H9 (cell line): ENCODE data around the gene LRRC45. TPM values are rescaled to one million over a fixed set of nuclear protein-coding genes. Genes with fewer than 3 reads are reported as not detected.
A peak's percentile ranks its signal among the peaks of the same experiment; 100 is the strongest.

Experiments
- DNase-seq: peaks from one replicate; pipeline ENCODE4 v3.0.0-alpha.2; 2017
- H2AFZ ChIP-seq: one replicate; pipeline ENCODE4 v1.6.1; 2013; ENCODE audit warnings: mild to moderate bottlenecking, low read length, control low read depth, moderate library complexity
- H2AK5ac ChIP-seq: 2 replicates; pipeline ENCODE4 v1.6.1; 2013; ENCODE audit warnings: low read length, control low read depth, mixed read lengths; ENCODE audit not compliant: insufficient read length
- H2BK120ac ChIP-seq: one replicate; pipeline ENCODE4 v1.6.1; 2013; ENCODE audit warnings: low read depth, mild to moderate bottlenecking, low read length, control low read depth, inconsistent platforms; ENCODE audit not compliant: poor library complexity, severe bottlenecking
- H2BK12ac ChIP-seq: 2 replicates; pipeline ENCODE4 v1.6.1; 2013; ENCODE audit warnings: low read length, control low read depth, mixed read lengths, low read depth; ENCODE audit not compliant: insufficient read length
- H2BK15ac ChIP-seq: 2 replicates; pipeline ENCODE4 v1.6.1; 2013; ENCODE audit warnings: low read depth, low read length, control low read depth
- H2BK20ac ChIP-seq: one replicate; pipeline ENCODE4 v1.6.1; 2013; ENCODE audit warnings: low read depth, mild to moderate bottlenecking, low read length, control low read depth, inconsistent platforms; ENCODE audit not compliant: poor library complexity, severe bottlenecking
- H2BK5ac ChIP-seq: 2 replicates; pipeline ENCODE4 v1.6.1; 2013; ENCODE audit warnings: low read length, control low read depth, mixed read lengths; ENCODE audit not compliant: insufficient read length
- H3K14ac ChIP-seq: 2 replicates; pipeline ENCODE4 v1.6.1; 2013; ENCODE audit warnings: low read length, control low read depth; ENCODE audit not compliant: insufficient read depth
- H3K18ac ChIP-seq: 2 replicates; pipeline ENCODE4 v1.6.1; 2013; ENCODE audit warnings: low read depth, mild to moderate bottlenecking, mixed read lengths, low read length, control low read depth; ENCODE audit not compliant: insufficient read length
- H3K23ac ChIP-seq: 2 replicates; pipeline ENCODE4 v1.6.1; 2013; ENCODE audit warnings: low read length, control low read depth, mixed read lengths, low read depth; ENCODE audit not compliant: insufficient read length
- H3K23me2 ChIP-seq: 2 replicates; pipeline ENCODE4 v1.6.1; 2013; ENCODE audit warnings: low read depth, mild to moderate bottlenecking, mixed read lengths, low read length, control low read depth; ENCODE audit not compliant: insufficient read length, poor library complexity, severe bottlenecking
- H3K27ac ChIP-seq: 2 replicates; pipeline ENCODE4 v1.5.1; 2013; ENCODE audit warnings: low read length, control low read depth, mixed read lengths, low read depth; ENCODE audit not compliant: insufficient read length
- H3K27me3 ChIP-seq: 2 replicates; pipeline ENCODE4 v1.6.1; 2013; ENCODE audit warnings: low read length, control low read depth, inconsistent platforms; ENCODE audit not compliant: insufficient read depth
- H3K4ac ChIP-seq: 2 replicates; pipeline ENCODE4 v1.6.1; 2013; ENCODE audit warnings: low read depth, mild to moderate bottlenecking, control low read depth, inconsistent platforms, low read length, moderate library complexity
- H3K4me1 ChIP-seq: 2 replicates; pipeline ENCODE4 v1.6.1; 2013; ENCODE audit warnings: low read length, control low read depth, inconsistent platforms; ENCODE audit not compliant: insufficient read depth
- H3K4me2 ChIP-seq: 2 replicates; pipeline ENCODE4 v1.6.1; 2013; ENCODE audit warnings: low read length, control low read depth, mixed read lengths; ENCODE audit not compliant: insufficient read length, insufficient read depth
- H3K56ac ChIP-seq: 2 replicates; pipeline ENCODE4 v1.6.1; 2013; ENCODE audit warnings: low read depth, mild to moderate bottlenecking, mixed read lengths, low read length, control low read depth; ENCODE audit not compliant: insufficient read length
- H3K79me1 ChIP-seq: 2 replicates; pipeline ENCODE4 v1.6.1; 2013; ENCODE audit warnings: low read depth, mild to moderate bottlenecking, moderate library complexity, low read length, control low read depth, inconsistent platforms; ENCODE audit not compliant: insufficient read depth, poor library complexity, severe bottlenecking
- H3K79me2 ChIP-seq: 2 replicates; pipeline ENCODE4 v1.6.1; 2013; ENCODE audit warnings: low read length, control low read depth, inconsistent platforms; ENCODE audit not compliant: insufficient read depth
- H3K9ac ChIP-seq: 2 replicates; pipeline ENCODE4 v1.6.1; 2013; ENCODE audit warnings: low read length, control low read depth, mixed read lengths; ENCODE audit not compliant: insufficient read length; ENCODE audit errors: extremely low read depth
- H3K9me3 ChIP-seq: one replicate; pipeline ENCODE4 v1.6.1; 2013; ENCODE audit warnings: low read depth, low read length, inconsistent platforms; ENCODE audit not compliant: control insufficient read depth
- H3T11ph ChIP-seq: one replicate; pipeline ENCODE4 v1.6.1; 2013; ENCODE audit warnings: mild to moderate bottlenecking, low read length, control low read depth, inconsistent platforms
- H4K20me1 ChIP-seq: one replicate; pipeline ENCODE4 v1.6.1; 2013; ENCODE audit not compliant: control insufficient read depth, insufficient read length, insufficient read depth
- H4K5ac ChIP-seq: 2 replicates; pipeline ENCODE4 v1.6.1; 2013; ENCODE audit warnings: low read depth, mild to moderate bottlenecking, mixed read lengths, low read length, control low read depth; ENCODE audit not compliant: insufficient read length
- H4K8ac ChIP-seq: replicated peaks from 2 replicates; pipeline ENCODE4 v1.6.1; 2013; ENCODE audit warnings: low read length, control low read depth, mixed read lengths, low read depth; ENCODE audit not compliant: insufficient read length
- H4K91ac ChIP-seq: 2 replicates; pipeline ENCODE4 v1.6.1; 2013; ENCODE audit warnings: low read depth, mild to moderate bottlenecking, moderate library complexity, mixed read lengths, low read length, control low read depth; ENCODE audit not compliant: insufficient read length
- H3K27ac Mint-ChIP-seq, 3 experiments: 2 replicates in 2 of 3; 3 replicates in 1 of 3; pipeline ENCODE4 v1.8.0; 2020 to 2021; ENCODE audit warnings: mixed read lengths in 3 of 3, mild to moderate bottlenecking in 1 of 3, moderate library complexity in 1 of 3
- H3K27me3 Mint-ChIP-seq: 2 replicates; pipeline ENCODE4 v1.8.0; 2021; ENCODE audit warnings: low read depth, mild to moderate bottlenecking, moderate library complexity, mixed read lengths
- H3K36me3 Mint-ChIP-seq, 3 experiments: 2 replicates in 2 of 3; 3 replicates in 1 of 3; pipeline ENCODE4 v1.8.0; 2020 to 2021; ENCODE audit warnings: low read depth in 3 of 3, mixed read lengths in 3 of 3; ENCODE audit not compliant: insufficient read depth in 1 of 3
- H3K4me1 Mint-ChIP-seq, 2 experiments: 2 replicates each; pipeline ENCODE4 v1.8.0; 2020; ENCODE audit warnings: mixed read lengths in 2 of 2
- H3K4me3 Mint-ChIP-seq, 2 experiments: 2 replicates in 1 of 2; 3 replicates in 1 of 2; pipeline ENCODE4 v1.8.0; 2020 to 2021; ENCODE audit warnings: mild to moderate bottlenecking in 2 of 2, mixed read lengths in 2 of 2, moderate library complexity in 1 of 2
- H3K9me3 Mint-ChIP-seq, 2 experiments: 2 replicates in 1 of 2; 3 replicates in 1 of 2; pipeline ENCODE4 v1.8.0; 2020; ENCODE audit warnings: mild to moderate bottlenecking in 2 of 2, mixed read lengths in 2 of 2, moderate library complexity in 1 of 2
- WGBS: extraction: QIAGEN DNeasy Blood & Tissue Kit; methylation state at CpG from one replicate; pipeline ENCODE4 v1.1.7; 2013; ENCODE audit warnings: missing lambda C conversion rate, low lambda C conversion rate, mixed read lengths; ENCODE audit not compliant: insufficient read length; ENCODE audit errors: extremely low coverage; 5-methylcytosine and 5-hydroxymethylcytosine counted together
- total RNA-seq: library from RNA; stranded (reverse); gene quantifications from 2 replicates; pipeline ENCODE4 v1.2.1, GENCODE V29; 2021
- TF ChIP-seq, protein P1 (sequence below): fragments of 200-600 bp; sonication (generic); conservative IDR thresholded peaks from 3 replicates; pipeline ENCODE4 v1.8.0; 2021; ENCODE audit warnings: antibody characterized with exemption, mild to moderate bottlenecking

The LRRC45 gene
- total RNA-seq, 1 experiment from 2014 or later = 28.7 TPM

DNA sequence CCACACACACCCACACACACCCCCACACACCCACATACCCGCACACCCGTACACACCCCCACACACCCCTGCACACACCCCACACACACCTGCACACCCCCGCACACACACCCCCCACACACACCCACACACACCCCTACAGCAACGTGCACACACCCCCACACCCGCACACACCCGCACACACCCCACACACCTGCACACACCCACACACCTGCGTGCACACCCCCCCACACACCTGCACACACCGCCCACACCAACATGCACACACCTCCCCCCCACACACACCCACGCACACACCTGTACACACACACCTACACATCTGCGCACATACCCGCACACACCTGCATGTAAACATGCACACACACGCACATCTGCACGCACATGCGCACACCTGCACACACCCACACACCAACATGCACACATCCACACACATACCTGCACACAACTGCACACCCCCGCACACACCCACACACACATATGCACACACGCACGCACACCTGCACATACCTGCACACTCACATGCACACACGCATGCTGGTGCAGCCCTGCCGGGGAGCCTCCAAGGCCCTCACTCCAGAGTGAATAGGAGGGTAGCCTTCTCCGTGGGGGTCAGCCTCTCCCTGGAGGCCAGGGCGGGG lies 38.2 kb upstream of the LRRC45 start:
- no peak for DNase-seq
- Mint-ChIP-seq H3K4me1 (no peaks in the 10 kb centered on the region), H3K4me3 (no peak overlapping the region; a peak in 1 of 5 replicates), H3K9me3 (no peaks in the 10 kb centered on the region; a peak in 1 of 5 replicates), H3K27ac (peak overlapping the region in 1 of 3 experiments; percentile 18; a peak in 1 of 7 replicates), H3K27me3 (no peaks in the 10 kb centered on the region), H3K36me3 (peaks cover 6 to 60% (median 50%) of the 10 kb centered on the region in 3 experiments)
- Histone ChIP-seq H3T11ph (no peak overlapping the region), H3K27ac (no peak overlapping the region), H3K4me2 (no peak overlapping the region), H3K9me3 (no peaks in the 10 kb centered on the region), H4K91ac (no peak overlapping the region), H3K56ac (no peak overlapping the region), H3K18ac (no peak overlapping the region), H3K23me2 (no peaks in the 10 kb centered on the region), H3K9ac (no peak overlapping the region), H3K79me2 (no peaks in the 10 kb centered on the region; the same call in 1 of the 2 replicates), H2BK15ac (no peak overlapping the region), H3K27me3 (no peaks in the 10 kb centered on the region), H2AFZ (no peak overlapping the region), H3K23ac (no peak overlapping the region), H2BK20ac (no peak overlapping the region), H4K5ac (no peak overlapping the region), H2AK5ac (no peak overlapping the region), H4K8ac (no peak overlapping the region), H3K4me1 (no peaks in the 10 kb centered on the region), H4K20me1 (no peaks in the 10 kb centered on the region), H3K79me1 (no peaks in the 10 kb centered on the region), H2BK5ac (no peak overlapping the region), H3K14ac (no peak overlapping the region), H3K4ac (no peak overlapping the region), H2BK12ac (no peak overlapping the region), H2BK120ac (no peak overlapping the region)
- WGBS = no CpG with 5 or more reads among the region's 21 CpGs
- TF ChIP-seq, protein P1, sequence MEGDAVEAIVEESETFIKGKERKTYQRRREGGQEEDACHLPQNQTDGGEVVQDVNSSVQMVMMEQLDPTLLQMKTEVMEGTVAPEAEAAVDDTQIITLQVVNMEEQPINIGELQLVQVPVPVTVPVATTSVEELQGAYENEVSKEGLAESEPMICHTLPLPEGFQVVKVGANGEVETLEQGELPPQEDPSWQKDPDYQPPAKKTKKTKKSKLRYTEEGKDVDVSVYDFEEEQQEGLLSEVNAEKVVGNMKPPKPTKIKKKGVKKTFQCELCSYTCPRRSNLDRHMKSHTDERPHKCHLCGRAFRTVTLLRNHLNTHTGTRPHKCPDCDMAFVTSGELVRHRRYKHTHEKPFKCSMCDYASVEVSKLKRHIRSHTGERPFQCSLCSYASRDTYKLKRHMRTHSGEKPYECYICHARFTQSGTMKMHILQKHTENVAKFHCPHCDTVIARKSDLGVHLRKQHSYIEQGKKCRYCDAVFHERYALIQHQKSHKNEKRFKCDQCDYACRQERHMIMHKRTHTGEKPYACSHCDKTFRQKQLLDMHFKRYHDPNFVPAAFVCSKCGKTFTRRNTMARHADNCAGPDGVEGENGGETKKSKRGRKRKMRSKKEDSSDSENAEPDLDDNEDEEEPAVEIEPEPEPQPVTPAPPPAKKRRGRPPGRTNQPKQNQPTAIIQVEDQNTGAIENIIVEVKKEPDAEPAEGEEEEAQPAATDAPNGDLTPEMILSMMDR = no peak
